Gastroesophageal sphincter (tissue), 4 donors: Measurements from ENCODE around the gene ZFHX3. TPM values are rescaled to one million over a fixed set of nuclear protein-coding genes. Genes with fewer than 3 reads are reported as not detected.

Experiments
- ATAC-seq: fragments of 150-250 bp; one replicate; pipeline ENCODE4 v1.9.1; 2016; ENCODE audit warnings: mild to moderate bottlenecking, moderate library complexity
- H3K27ac ChIP-seq, 4 donors: fragments of 200-600 bp; sonication (generic) in 3 of 4; 1 replicate in 3 of 4; 2 replicates in 1 of 4; pipeline ENCODE4 v1.5.1; 2016 to 2019
- H3K27me3 ChIP-seq: fragments of 200-600 bp; sonication (generic); one replicate; pipeline ENCODE4 v1.5.1; 2019
- H3K36me3 ChIP-seq, 2 donors: fragments of 200-600 bp; sonication (generic); one replicate each; pipeline ENCODE4 v1.5.1; 2019; ENCODE audit warnings: control low read depth in 1 of 2
- H3K4me1 ChIP-seq, 3 donors: fragments of 200-600 bp; sonication (generic); 1 replicate in 2 of 3; 2 replicates in 1 of 3; pipeline ENCODE4 v1.5.1; 2016 to 2019; ENCODE audit warnings: control low read depth in 2 of 3
- H3K4me3 ChIP-seq, 2 donors: fragments of 200-600 bp; sonication (generic); one replicate each; pipeline ENCODE4 v1.5.1; 2019; ENCODE audit warnings: mild to moderate bottlenecking in 1 of 2, moderate library complexity in 1 of 2
- H3K9me3 ChIP-seq, 3 donors: fragments of 200-600 bp; sonication (generic); one replicate each; pipeline ENCODE4 v1.5.1; 2017 to 2019; ENCODE audit warnings: control low read depth in 2 of 3
- CTCF ChIP-seq, 4 experiments: fragments of 200-600 bp in 2 of 4; fragments of 450-650 bp in 2 of 4; sonication (generic) in 1 of 4; IDR thresholded peaks; one replicate each; pipeline ENCODE4 v1.5.1; 2017 to 2019; ENCODE audit warnings: antibody characterized with exemption in 4 of 4, mild to moderate bottlenecking in 2 of 4, moderate library complexity in 2 of 4
- EP300 ChIP-seq: sonication (generic); formaldehyde crosslinking; IDR thresholded peaks from one replicate; pipeline ENCODE4 v1.6.1; 2017; ENCODE audit warnings: antibody characterized with exemption, mild to moderate bottlenecking
- POLR2A ChIP-seq, 2 donors: fragments of 450-650 bp; IDR thresholded peaks; one replicate each; pipeline ENCODE4 v1.6.1; 2017; ENCODE audit warnings: antibody characterized with exemption in 2 of 2, mild to moderate bottlenecking in 2 of 2, moderate library complexity in 1 of 2
- POLR2AphosphoS5 ChIP-seq: sonication (generic); formaldehyde crosslinking; IDR thresholded peaks from one replicate; pipeline ENCODE4 v1.6.1; 2017; ENCODE audit warnings: antibody characterized with exemption
- WGBS, 2 donors: methylation state at CpG; one replicate each; pipeline ENCODE4 v1.1.5; 2018; ENCODE audit warnings: low coverage in 1 of 2; 5-methylcytosine and 5-hydroxymethylcytosine counted together
- total RNA-seq, 4 donors: library from RNA; depleted of rRNA; stranded (reverse); fragments of >200 nt; gene quantifications; one replicate each; pipeline ENCODE4 v1.1.0, GENCODE V29; 2016

Gene ZFHX3
- total RNA-seq, 4 donors from 2014 or later, result 24.0 to 47.1 (median 29.5) TPM

DNA sequence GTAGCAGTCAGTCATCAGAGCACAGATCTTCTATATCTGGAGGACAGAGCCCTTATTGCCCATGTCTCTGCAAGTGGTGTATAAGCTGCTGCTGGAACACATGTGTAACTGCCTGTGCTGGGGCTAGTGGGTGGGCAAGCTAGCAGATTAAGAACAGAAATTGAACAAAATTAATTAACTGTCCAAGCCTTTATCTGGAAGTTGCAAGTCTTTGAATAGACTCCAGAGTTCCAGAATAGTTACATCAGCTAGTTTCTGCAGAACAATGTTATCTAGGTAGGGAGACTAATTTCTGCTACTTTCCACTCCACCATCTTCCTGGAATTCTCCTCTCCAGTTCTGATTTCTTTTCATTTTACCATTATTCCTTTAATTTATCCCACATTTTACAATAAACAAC, 287.3 kb downstream of the ZFHX3 start:
- no peak for TF ChIP-seq POLR2A (IDR thresholded peaks at IDR 0.05)
- Histone ChIP-seq H3K36me3 (no peaks in the 10 kb centered on the region), H3K4me1 (no peaks in the 10 kb centered on the region), H3K27me3 (no peaks in the 10 kb centered on the region), H3K27ac (no peak overlapping the region), H3K9me3 (peaks cover 0 to 25% (median 0%) of the 10 kb centered on the region in 3 donors), H3K4me3 (no peak overlapping the region)
- no peak for ATAC-seq

DNA sequence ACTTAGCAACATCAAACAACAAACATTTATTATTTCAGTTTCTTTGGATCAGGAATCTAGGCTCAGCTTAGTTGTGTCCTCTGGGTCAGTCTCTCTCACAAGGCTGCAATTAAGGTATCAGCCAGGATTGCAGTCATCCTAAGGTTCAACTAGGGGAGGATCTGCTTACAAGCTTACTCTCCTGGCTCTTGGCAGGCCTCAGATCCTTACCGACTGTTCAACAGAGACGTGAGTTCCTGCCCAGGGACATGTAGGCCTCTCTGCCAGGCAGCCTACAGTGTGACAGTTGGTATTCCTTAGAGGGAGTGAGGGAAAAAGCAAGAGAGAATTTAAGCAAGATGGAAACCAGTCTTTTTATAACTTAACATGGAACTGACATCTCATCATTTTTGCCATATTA, 294.0 kb downstream of the ZFHX3 start:
- H3K27me3 ChIP-seq, result no peaks in the 10 kb centered on the region
- peaks cover 0 to 27% (median 0%) of the 10 kb centered on the region in 3 donors for H3K9me3 ChIP-seq
- no peaks in the 10 kb centered on the region for H3K36me3 ChIP-seq
- H3K4me1 ChIP-seq, result no peaks in the 10 kb centered on the region
- WGBS, 2 donors, result 60 to 68% methylated on average over 1 to 2 of the region's 2 CpGs
- ATAC-seq, result no peak
- no peak overlapping the region for H3K27ac ChIP-seq
- no peak overlapping the region for H3K4me3 ChIP-seq
- no peak for TF ChIP-seq EP300
- TF ChIP-seq CTCF (IDR thresholded peaks at IDR 0.05), result no peak
- no peak for TF ChIP-seq POLR2AphosphoS5
- no peak for TF ChIP-seq POLR2A (IDR thresholded peaks at IDR 0.05)

DNA sequence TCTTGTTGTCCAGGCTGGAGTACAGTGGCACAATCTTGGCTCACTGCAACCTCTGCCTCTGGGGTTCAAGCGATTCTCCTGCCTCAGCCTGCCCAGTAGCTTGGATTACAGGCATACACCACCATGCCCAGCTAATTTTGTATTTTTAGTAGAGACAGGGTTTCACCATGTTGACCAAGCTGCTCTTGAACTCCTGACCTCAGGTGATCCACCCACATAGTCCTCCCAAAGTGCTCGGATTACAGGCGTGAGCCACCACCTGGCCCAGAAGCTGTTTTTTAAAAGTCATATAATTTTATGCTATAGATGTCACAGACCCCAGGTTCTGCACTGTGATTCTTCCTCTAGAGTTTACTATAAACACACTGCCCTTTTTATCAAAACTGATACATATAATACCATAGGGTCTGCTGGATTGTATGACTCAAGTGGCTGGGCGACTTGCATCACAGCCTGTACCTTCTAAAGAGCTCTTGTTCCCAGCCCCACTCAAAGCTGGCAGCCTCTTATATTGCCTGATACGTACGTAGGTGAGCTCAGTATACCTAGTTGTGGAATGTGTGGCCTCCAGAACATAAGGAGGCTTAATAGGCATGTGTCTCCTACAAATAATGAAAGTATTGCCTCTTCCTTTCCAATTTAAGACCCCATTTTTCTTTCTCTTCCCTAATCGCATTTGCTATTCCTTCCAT, 295.8 kb downstream of the ZFHX3 start:
- no peak for TF ChIP-seq POLR2A (IDR thresholded peaks at IDR 0.05)
- TF ChIP-seq POLR2AphosphoS5, result no peak
- TF ChIP-seq EP300, result no peak
- TF ChIP-seq CTCF (IDR thresholded peaks at IDR 0.05), result no peak
- Histone ChIP-seq H3K9me3 (peaks cover 0 to 15% (median 0%) of the 10 kb centered on the region in 3 donors), H3K27me3 (no peaks in the 10 kb centered on the region), H3K4me3 (no peak overlapping the region), H3K36me3 (no peaks in the 10 kb centered on the region), H3K27ac (no peak overlapping the region), H3K4me1 (no peaks in the 10 kb centered on the region)
- ATAC-seq, result no peak
- WGBS, 2 donors, result 93 to 98% methylated on average over 5 to 6 of the region's 7 CpGs

DNA sequence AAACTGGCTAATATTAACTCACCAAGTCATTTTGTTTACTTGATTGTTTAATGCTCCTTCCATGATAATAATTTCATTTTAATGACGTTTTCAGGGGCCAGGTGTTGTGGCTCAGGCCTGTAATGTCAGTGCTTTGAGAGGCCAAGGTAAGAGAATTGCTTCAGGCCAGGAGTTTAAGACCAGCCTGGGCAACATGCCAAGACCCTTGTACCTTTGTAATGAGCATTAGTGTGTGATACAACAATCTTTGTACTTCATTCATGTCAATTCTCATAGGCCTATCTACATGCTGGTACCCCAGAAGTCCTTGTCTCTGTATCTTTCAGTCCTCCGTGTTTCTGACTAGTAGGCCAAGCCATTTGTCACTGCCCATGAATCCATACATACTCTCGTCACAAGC, 296.9 kb downstream of the ZFHX3 start:
- 76 to 79% methylated on average over 3 of the region's 3 CpGs for WGBS, 2 donors

GRCh38 chr16:72749091-72749490, 298.8 kb downstream of the ZFHX3 start:
- TF ChIP-seq POLR2AphosphoS5, result no peak
- no peak for TF ChIP-seq EP300
- TF ChIP-seq CTCF (IDR thresholded peaks at IDR 0.05), result no peak
- TF ChIP-seq POLR2A (IDR thresholded peaks at IDR 0.05), result no peak
- no peak overlapping the region for H3K4me3 ChIP-seq
- no peak for ATAC-seq
- no peaks in the 10 kb centered on the region for H3K9me3 ChIP-seq
- no peaks in the 10 kb centered on the region for H3K36me3 ChIP-seq
- H3K27ac ChIP-seq, result no peak overlapping the region
- H3K27me3 ChIP-seq, result no peaks in the 10 kb centered on the region
- H3K4me1 ChIP-seq, result no peaks in the 10 kb centered on the region

More for the DNA sequence above, 296.9 kb downstream of the ZFHX3 start:
- Histone ChIP-seq H3K9me3 (peaks cover 0 to 11% (median 0%) of the 10 kb centered on the region in 3 donors), H3K27me3 (no peaks in the 10 kb centered on the region), H3K27ac (no peak overlapping the region), H3K4me1 (no peaks in the 10 kb centered on the region), H3K36me3 (no peaks in the 10 kb centered on the region), H3K4me3 (no peak overlapping the region)
- TF ChIP-seq EP300 (no peak), POLR2A (IDR thresholded peaks at IDR 0.05) (no peak), CTCF (IDR thresholded peaks at IDR 0.05) (no peak), POLR2AphosphoS5 (no peak)
- ATAC-seq, result no peak
